GM12864 (cell line): ENCODE measurements around the gene C14orf119.

Experiments used
- DNase-seq: peaks from one replicate; pipeline ENCODE4 v3.0.0-alpha.2; 2011; ENCODE audit warnings: low read depth
- H3K4me3 ChIP-seq: 2 replicates; pipeline ENCODE4 v1.5.1; 2011; ENCODE audit warnings: mild to moderate bottlenecking, low read depth, low read length, control low read depth
- TF ChIP-seq, protein P1 (sequence below): IDR thresholded peaks from 2 replicates; pipeline ENCODE4 v1.5.1; 2011; ENCODE audit warnings: low read depth, mild to moderate bottlenecking, moderate library complexity, low read length, control low read depth, inconsistent platforms; ENCODE audit errors: missing control alignments

C14orf119 gene

DNA sequence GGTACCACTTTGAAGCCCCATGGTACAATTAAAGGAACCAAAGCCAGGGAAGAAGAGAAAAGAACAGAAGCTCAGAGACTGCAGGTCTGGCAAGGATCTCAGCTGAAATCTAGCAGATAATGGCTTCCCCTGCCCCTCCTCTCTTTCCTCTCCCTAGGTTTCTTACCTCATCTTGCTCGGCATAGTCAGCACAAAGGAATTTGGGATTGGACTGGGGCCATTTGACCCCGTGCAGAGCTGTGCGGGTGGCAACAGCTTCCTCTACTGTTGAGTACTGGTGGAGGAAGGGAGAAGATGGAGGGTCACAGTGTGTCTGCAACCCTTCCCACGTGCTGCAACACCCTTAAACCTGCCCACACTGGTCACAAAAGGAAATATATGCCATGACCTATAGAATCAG lies 33.3 kb upstream of the C14orf119 start:
- TF ChIP-seq, protein P1, sequence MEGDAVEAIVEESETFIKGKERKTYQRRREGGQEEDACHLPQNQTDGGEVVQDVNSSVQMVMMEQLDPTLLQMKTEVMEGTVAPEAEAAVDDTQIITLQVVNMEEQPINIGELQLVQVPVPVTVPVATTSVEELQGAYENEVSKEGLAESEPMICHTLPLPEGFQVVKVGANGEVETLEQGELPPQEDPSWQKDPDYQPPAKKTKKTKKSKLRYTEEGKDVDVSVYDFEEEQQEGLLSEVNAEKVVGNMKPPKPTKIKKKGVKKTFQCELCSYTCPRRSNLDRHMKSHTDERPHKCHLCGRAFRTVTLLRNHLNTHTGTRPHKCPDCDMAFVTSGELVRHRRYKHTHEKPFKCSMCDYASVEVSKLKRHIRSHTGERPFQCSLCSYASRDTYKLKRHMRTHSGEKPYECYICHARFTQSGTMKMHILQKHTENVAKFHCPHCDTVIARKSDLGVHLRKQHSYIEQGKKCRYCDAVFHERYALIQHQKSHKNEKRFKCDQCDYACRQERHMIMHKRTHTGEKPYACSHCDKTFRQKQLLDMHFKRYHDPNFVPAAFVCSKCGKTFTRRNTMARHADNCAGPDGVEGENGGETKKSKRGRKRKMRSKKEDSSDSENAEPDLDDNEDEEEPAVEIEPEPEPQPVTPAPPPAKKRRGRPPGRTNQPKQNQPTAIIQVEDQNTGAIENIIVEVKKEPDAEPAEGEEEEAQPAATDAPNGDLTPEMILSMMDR = no peak
- no peak for DNase-seq
- H3K4me3 ChIP-seq = no peak overlapping the region

DNA sequence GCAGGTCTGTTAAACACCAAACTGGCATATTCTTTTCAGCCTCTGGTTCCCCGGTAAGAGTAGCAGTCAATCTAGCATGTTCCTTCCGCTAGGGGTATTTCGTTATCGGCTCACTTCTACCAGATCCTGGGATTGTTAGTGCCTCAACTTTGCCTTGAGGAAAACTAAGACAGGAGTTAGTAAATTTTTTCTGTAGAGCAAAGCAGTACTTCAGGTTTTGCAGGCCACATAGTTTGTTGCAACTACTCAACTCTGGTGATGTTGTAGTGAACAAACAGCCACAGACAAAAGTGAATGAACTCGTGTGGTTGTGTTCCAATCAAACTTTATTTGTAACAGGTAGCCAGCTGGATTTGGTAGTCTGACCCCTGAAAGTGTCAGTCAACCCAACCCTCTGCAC lies 31.7 kb upstream of the C14orf119 start:
- DNase-seq = no peak
- TF ChIP-seq, protein P1 = no peak
- H3K4me3 ChIP-seq = no peak overlapping the region

DNA sequence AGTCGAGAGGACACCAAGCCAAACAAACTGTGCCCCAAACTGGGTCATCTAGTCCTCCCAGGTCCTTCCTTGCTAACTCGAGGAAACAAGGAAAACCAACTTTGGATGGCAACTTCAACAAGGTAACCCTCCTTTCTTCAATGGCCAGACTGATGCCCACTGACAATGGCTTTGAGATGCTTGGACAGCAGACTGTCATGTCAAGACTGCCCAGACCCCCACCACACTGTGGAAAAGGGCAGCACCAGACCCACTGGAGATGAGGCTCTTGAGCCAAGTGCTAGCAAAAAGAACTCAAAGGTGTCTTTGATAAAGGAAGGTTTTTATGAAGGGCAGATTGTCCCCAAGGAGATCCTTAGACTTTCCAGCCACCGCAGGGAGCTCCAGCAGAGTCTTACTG lies 28.9 kb upstream of the C14orf119 start:
- no peak for DNase-seq
- TF ChIP-seq, protein P1 = no peak
- no peak overlapping the region for H3K4me3 ChIP-seq

DNA sequence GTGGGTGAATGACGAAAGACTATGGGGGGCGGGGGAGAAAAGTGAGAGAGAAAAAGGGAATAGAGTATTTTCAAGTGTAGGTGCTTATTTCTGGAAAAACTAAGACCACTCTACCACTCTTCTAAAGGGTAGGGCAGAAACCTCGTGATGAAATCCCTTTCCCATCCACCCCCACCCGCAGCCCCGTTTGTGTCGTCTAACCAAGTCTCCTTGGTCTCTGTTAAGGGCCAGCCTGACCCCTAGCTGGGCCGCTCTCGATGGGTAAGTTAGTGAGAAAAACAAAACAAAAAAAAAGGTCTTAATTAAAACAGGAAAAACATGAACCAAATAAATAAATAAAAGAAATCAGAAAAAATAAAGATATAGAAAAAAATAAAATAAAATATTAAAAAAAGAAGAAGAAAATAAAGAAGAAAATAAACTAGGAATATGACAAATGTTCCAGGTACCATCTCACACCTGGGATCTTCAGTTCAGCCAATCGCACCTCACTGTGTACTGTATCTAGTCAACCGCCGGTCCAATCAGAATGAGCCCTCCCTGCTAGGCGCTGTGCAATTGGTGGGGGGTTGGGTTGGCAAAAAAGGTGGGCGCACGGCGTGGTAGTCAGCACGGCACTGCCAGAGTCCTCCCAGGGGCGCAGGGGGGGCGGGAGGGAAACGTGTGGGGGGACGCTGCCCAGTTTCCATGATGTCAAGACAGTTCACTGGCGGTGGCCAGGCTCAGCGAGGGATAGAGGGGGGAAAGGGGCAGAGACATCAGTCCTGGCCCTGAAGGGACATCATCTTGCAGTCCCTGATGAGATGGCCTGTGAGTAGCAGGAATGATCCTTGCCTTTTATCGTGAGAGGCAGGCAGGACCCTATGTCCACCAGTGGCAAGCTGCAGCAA lies 28.2 kb upstream of the C14orf119 start:
- TF ChIP-seq, protein P1 = no peak
- no peak overlapping the region for H3K4me3 ChIP-seq
- DNase-seq = no peak

DNA sequence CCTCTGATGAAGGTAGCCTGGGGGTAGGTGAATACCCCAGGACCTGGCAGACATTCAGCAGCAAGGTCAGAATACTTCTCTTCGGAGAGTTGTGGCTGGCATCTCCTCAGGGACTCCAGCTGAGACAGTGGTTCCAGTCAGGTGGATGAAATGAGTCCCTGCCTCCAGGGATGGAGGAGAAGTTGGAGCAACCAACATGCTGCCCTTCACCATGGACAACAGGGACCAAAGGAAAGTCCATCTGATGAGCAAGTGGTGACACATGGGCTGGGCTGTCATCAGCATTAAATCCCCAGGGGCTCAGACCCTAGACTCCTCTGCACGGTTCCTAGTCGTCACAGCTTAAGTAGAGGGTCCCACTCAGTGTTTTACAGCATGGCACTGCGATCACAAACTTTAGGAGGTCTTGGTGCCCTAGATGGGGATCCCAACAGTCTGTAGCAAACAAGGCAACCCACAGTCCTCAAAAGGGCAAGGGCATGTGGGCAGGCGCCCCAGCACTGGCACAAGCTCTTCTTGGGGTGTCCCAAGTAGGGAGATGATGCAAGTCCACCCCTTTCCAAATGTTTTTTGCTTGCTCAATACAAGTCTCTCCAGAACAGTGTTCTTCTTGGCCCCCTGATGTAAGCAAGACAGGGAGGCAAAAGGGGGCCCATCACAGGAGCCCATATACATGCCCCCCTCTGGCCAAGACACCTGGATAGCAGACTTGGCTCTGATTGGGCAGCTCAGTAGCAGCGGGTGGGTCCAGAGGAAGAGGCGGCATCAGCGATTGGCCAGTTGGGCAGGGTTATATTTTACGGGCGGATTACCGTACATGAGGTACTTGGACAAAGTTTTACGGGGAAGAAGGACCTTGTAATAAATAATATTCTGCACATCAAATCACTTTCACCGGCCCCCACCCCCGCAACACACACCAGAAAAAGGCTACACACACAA lies 27.2 kb upstream of the C14orf119 start:
- no peak for DNase-seq
- TF ChIP-seq, protein P1 = no peak
- H3K4me3 ChIP-seq = no peak overlapping the region

DNA sequence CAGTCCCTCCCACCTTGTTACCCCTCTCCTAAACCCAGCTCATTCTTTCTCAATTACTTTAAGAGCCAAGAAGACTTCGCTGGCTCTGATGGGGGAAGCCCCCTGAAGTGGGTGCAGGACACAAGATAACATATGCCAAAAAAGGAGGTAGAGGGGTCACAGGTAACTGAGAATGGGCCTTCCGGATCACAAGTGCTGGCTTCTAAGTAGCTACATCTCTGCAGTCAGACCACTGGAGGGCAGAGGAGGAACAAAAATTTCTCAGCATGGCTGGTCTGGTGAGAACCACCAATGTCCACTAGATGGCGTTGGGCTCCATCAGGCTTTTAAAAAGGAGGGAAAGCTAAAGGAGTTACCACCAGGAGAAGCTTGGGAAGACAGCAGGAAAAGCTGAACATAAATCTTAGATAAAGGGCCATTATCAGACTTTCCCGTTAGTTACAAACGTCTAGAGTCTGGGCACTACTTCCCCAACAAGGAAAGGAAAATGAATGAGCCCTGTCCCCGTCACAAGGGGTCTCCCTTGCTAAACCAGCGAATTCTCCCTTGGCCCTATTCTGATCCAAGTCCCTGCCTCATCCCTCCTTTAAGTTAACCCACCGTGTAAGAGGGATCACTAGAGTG lies 26.4 kb upstream of the C14orf119 start:
- TF ChIP-seq, protein P1 = peak; percentile 98
- peak; percentile 72 for DNase-seq
- H3K4me3 ChIP-seq = no peak overlapping the region
